ENCODE data around the gene UBN2.

DNA sequence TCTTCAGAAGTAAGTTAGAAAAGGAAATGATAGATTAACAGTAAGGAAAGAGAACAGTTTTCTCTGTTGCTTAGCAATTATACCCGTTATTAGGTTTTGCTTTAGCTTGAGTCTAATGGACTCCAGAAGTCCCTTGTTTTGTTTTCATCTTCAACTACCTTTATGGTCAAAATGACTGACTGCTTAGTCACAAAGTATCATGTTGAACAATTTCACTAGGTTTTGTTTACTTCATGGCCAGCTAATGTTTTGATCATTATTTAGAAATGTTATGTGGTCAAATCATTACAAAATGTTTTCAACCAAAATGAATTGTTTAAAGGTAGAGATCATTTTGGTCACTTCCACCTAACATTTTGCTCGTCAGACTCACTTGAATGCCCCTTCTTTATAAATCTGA, 1.9 kb downstream of the UBN2 start:
- TF ChIP-seq, protein P1, sequence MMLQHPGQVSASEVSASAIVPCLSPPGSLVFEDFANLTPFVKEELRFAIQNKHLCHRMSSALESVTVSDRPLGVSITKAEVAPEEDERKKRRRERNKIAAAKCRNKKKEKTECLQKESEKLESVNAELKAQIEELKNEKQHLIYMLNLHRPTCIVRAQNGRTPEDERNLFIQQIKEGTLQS (IDR thresholded peaks at IDR 0.05; ENCODE audit: borderline replicate concordance, extremely low read depth, low read depth, low read length): no peak
- TF ChIP-seq, protein P2, sequence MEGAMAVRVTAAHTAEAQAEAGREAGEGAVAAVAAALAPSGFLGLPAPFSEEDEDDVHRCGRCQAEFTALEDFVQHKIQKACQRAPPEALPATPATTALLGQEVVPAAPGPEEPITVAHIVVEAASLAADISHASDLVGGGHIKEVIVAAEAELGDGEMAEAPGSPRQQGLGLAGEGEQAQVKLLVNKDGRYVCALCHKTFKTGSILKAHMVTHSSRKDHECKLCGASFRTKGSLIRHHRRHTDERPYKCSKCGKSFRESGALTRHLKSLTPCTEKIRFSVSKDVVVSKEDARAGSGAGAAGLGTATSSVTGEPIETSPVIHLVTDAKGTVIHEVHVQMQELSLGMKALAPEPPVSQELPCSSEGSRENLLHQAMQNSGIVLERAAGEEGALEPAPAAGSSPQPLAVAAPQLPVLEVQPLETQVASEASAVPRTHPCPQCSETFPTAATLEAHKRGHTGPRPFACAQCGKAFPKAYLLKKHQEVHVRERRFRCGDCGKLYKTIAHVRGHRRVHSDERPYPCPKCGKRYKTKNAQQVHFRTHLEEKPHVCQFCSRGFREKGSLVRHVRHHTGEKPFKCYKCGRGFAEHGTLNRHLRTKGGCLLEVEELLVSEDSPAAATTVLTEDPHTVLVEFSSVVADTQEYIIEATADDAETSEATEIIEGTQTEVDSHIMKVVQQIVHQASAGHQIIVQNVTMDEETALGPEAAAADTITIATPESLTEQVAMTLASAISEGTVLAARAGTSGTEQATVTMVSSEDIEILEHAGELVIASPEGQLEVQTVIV (IDR thresholded peaks at IDR 0.05; ENCODE audit: borderline replicate concordance, partially characterized antibody): no peak
- TF ChIP-seq ETV6 (conservative IDR thresholded peaks at IDR 0.05 in 1 of 2, IDR thresholded peaks at IDR 0.05 in 1 of 2; ENCODE audit: borderline replicate concordance in 1 of 2, low read depth in 1 of 2) (no peak), HDAC2 (IDR thresholded peaks at IDR 0.05) (no peak), EP300 (IDR thresholded peaks at IDR 0.05; ENCODE audit: borderline replicate concordance in 1 of 2, control insufficient read depth in 1 of 2, low read depth in 2 of 2, low read length in 2 of 2) (no peak), TCF12 (IDR thresholded peaks at IDR 0.05; ENCODE audit: low read depth, low read length) (no peak), SUZ12 (IDR thresholded peaks at IDR 0.05; ENCODE audit: unreplicated experiment) (no peak), MXI1 (IDR thresholded peaks at IDR 0.05; ENCODE audit: low read depth, low read length) (no peak), RAD51 (IDR thresholded peaks at IDR 0.05) (no peak)
- TF ChIP-seq, protein P3, sequence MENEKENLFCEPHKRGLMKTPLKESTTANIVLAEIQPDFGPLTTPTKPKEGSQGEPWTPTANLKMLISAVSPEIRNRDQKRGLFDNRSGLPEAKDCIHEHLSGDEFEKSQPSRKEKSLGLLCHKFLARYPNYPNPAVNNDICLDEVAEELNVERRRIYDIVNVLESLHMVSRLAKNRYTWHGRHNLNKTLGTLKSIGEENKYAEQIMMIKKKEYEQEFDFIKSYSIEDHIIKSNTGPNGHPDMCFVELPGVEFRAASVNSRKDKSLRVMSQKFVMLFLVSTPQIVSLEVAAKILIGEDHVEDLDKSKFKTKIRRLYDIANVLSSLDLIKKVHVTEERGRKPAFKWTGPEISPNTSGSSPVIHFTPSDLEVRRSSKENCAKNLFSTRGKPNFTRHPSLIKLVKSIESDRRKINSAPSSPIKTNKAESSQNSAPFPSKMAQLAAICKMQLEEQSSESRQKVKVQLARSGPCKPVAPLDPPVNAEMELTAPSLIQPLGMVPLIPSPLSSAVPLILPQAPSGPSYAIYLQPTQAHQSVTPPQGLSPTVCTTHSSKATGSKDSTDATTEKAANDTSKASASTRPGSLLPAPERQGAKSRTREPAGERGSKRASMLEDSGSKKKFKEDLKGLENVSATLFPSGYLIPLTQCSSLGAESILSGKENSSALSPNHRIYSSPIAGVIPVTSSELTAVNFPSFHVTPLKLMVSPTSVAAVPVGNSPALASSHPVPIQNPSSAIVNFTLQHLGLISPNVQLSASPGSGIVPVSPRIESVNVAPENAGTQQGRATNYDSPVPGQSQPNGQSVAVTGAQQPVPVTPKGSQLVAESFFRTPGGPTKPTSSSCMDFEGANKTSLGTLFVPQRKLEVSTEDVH (IDR thresholded peaks at IDR 0.05; ENCODE audit: low read depth, partially characterized antibody): no peak
